SJCRH30 (cell line): ENCODE measurements around the gene PERM1. TPM values are rescaled to one million over a fixed set of nuclear protein-coding genes. Genes with fewer than 3 reads are reported as not detected.
"Not testable (repeated sequence)": the region's sequence is repeated elsewhere in the genome, so short reads cannot be mapped to it uniquely, and the experiment has no call there.

Experiments
- DNase-seq, 2 experiments: peaks; one replicate each; pipeline ENCODE4 v3.0.0-alpha.2; 2015 to 2020
- H3K27ac ChIP-seq: fragments of 250-450 bp; sonication (Bioruptor Pico); 2 replicates; pipeline ENCODE4 v1.5.1; 2020; ENCODE audit warnings: mild to moderate bottlenecking, moderate library complexity
- H3K27me3 ChIP-seq: fragments of 250-450 bp; sonication (Bioruptor Pico); 2 replicates; pipeline ENCODE4 v1.5.1; 2020; ENCODE audit warnings: mild to moderate bottlenecking, moderate library complexity
- H3K36me3 ChIP-seq: fragments of 250-450 bp; sonication (Bioruptor Pico); 2 replicates; pipeline ENCODE4 v1.5.1; 2020; ENCODE audit warnings: mild to moderate bottlenecking, moderate library complexity
- H3K4me1 ChIP-seq: fragments of 250-450 bp; sonication (Bioruptor Pico); 2 replicates; pipeline ENCODE4 v1.5.1; 2020; ENCODE audit warnings: mild to moderate bottlenecking, moderate library complexity
- H3K4me3 ChIP-seq: fragments of 250-450 bp; sonication (Bioruptor Pico); 2 replicates; pipeline ENCODE4 v1.5.1; 2020; ENCODE audit warnings: mild to moderate bottlenecking, moderate library complexity
- H3K9me3 ChIP-seq: fragments of 250-450 bp; sonication (Bioruptor Pico); replicated peaks from 2 replicates; pipeline ENCODE4 v1.5.1; 2020; ENCODE audit warnings: mild to moderate bottlenecking, moderate library complexity
- total RNA-seq: library from RNA; depleted of rRNA; stranded (reverse); fragments of >200 nt; shearing (Covaris generic); gene quantifications from 2 replicates; pipeline ENCODE4 v1.2.3, GENCODE V29; 2014

The PERM1 gene
- total RNA-seq, 1 experiment from 2014 or later: not detected

GRCh38 chr1:979744-980072 is 2.2 kb downstream of the PERM1 start:
- H3K27ac ChIP-seq: no peak overlapping the region
- 0 out of 2 replicates have a peak, but pooled peaks cover 3% of the 10 kb centered on the region for H3K9me3 ChIP-seq
- H3K4me3 ChIP-seq: no peak overlapping the region
- H3K36me3 ChIP-seq: no peaks in the 10 kb centered on the region
- peaks cover 28% of the 10 kb centered on the region for H3K27me3 ChIP-seq
- no peak for DNase-seq
- peaks cover 2% of the 10 kb centered on the region; the same call in 1 of the 2 replicates for H3K4me1 ChIP-seq

- no peak overlapping the region for H3K27ac ChIP-seq
- H3K4me3 ChIP-seq: no peak overlapping the region
- no peaks in the 10 kb centered on the region for H3K36me3 ChIP-seq
- H3K4me1 ChIP-seq: peaks cover 2% of the 10 kb centered on the region; the same call in 1 of the 2 replicates
- no peak for DNase-seq
- 0 out of 2 replicates have a peak, but pooled peaks cover 3% of the 10 kb centered on the region for H3K9me3 ChIP-seq
- peaks cover 28% of the 10 kb centered on the region for H3K27me3 ChIP-seq
These were observed 2.8 kb downstream of the PERM1 start for GRCh38 chr1:978835-979743.

GRCh38 chr1:978069-978834 is 3.6 kb downstream of the PERM1 start:
- peaks cover 21% of the 10 kb centered on the region for H3K27me3 ChIP-seq
- peaks cover 2% of the 10 kb centered on the region; the same call in 1 of the 2 replicates for H3K4me1 ChIP-seq
- DNase-seq: no peak

GRCh38 chr1:976791-977190 is 5.1 kb downstream of the PERM1 start:
- H3K4me1 ChIP-seq, H3K4me3 ChIP-seq, H3K9me3 ChIP-seq, H3K36me3 ChIP-seq, H3K27me3 ChIP-seq, H3K27ac ChIP-seq, DNase-seq: not testable (repeated sequence)

More at GRCh38 chr1:978069-978834, 3.6 kb downstream of the PERM1 start:
- Histone ChIP-seq H3K9me3 (0 out of 2 replicates have a peak, but pooled peaks cover 3% of the 10 kb centered on the region), H3K36me3 (no peaks in the 10 kb centered on the region), H3K27ac (no peak overlapping the region), H3K4me3 (no peak overlapping the region)

- DNase-seq: peak; percentile 71 to 75
- H3K4me3 ChIP-seq: peak overlapping the region; percentile 30
- H3K4me1 ChIP-seq: peaks cover 2% of the 10 kb centered on the region; the same call in 1 of the 2 replicates
- H3K9me3 ChIP-seq: 0 out of 2 replicates have a peak, but pooled peaks cover 3% of the 10 kb centered on the region
- no peak overlapping the region for H3K27ac ChIP-seq
- peaks cover 3% of the 10 kb centered on the region; the same call in 1 of the 2 replicates for H3K27me3 ChIP-seq
- no peaks in the 10 kb centered on the region for H3K36me3 ChIP-seq
These were observed 5.8 kb downstream of the PERM1 start for GRCh38 chr1:975896-976683.

GRCh38 chr1:975365-975764 is 6.5 kb downstream of the PERM1 start:
- 0 out of 2 replicates have a peak, but pooled peaks cover 3% of the 10 kb centered on the region for H3K9me3 ChIP-seq
- no peak overlapping the region for H3K27ac ChIP-seq
- H3K4me1 ChIP-seq: peaks cover 2% of the 10 kb centered on the region; the same call in 1 of the 2 replicates
- no peaks in the 10 kb centered on the region for H3K36me3 ChIP-seq
- peaks cover 3% of the 10 kb centered on the region; the same call in 1 of the 2 replicates for H3K27me3 ChIP-seq
- no peak for DNase-seq
- no peak overlapping the region for H3K4me3 ChIP-seq

- no peaks in the 10 kb centered on the region for H3K36me3 ChIP-seq
- H3K27ac ChIP-seq: no peak overlapping the region
- 0 out of 2 replicates have a peak, but pooled peaks cover 3% of the 10 kb centered on the region for H3K9me3 ChIP-seq
- H3K4me1 ChIP-seq: peaks cover 2% of the 10 kb centered on the region; the same call in 1 of the 2 replicates
- no peak overlapping the region for H3K4me3 ChIP-seq
- no peak for DNase-seq
- peaks cover 3% of the 10 kb centered on the region; the same call in 1 of the 2 replicates for H3K27me3 ChIP-seq
These were observed 7.1 kb downstream of the PERM1 start for GRCh38 chr1:974687-975328.

GRCh38 chr1:974293-974640 is 7.6 kb downstream of the PERM1 start:
- Histone ChIP-seq H3K4me3 (no peak overlapping the region), H3K27ac (no peak overlapping the region), H3K4me1 (peaks cover 2% of the 10 kb centered on the region; the same call in 1 of the 2 replicates), H3K27me3 (peaks cover 3% of the 10 kb centered on the region; the same call in 1 of the 2 replicates), H3K9me3 (0 out of 2 replicates have a peak, but pooled peaks cover 3% of the 10 kb centered on the region), H3K36me3 (no peaks in the 10 kb centered on the region)
- no peak for DNase-seq

GRCh38 chr1:973459-974292 is 8.2 kb downstream of the PERM1 start:
- Histone ChIP-seq H3K27ac (no peak overlapping the region), H3K4me3 (no peak overlapping the region), H3K27me3 (peaks cover 3% of the 10 kb centered on the region; the same call in 1 of the 2 replicates), H3K9me3 (0 out of 2 replicates have a peak, but pooled peaks cover 3% of the 10 kb centered on the region), H3K4me1 (peaks cover 2% of the 10 kb centered on the region; the same call in 1 of the 2 replicates), H3K36me3 (no peaks in the 10 kb centered on the region)
- no peak for DNase-seq

GRCh38 chr1:972726-973458 is 9.0 kb downstream of the PERM1 start:
- Histone ChIP-seq H3K36me3 (no peaks in the 10 kb centered on the region), H3K4me3 (no peak overlapping the region), H3K27ac (no peak overlapping the region), H3K9me3 (no peaks in the 10 kb centered on the region), H3K4me1 (peaks cover 2% of the 10 kb centered on the region; the same call in 1 of the 2 replicates), H3K27me3 (peaks cover 3% of the 10 kb centered on the region; the same call in 1 of the 2 replicates)
- DNase-seq: no peak

GRCh38 chr1:971751-972506 is 10.0 kb downstream of the PERM1 start:
- Histone ChIP-seq H3K4me3 (no peak overlapping the region), H3K27me3 (peaks cover 3% of the 10 kb centered on the region; the same call in 1 of the 2 replicates), H3K36me3 (no peaks in the 10 kb centered on the region), H3K4me1 (peaks cover 2% of the 10 kb centered on the region; the same call in 1 of the 2 replicates), H3K9me3 (no peaks in the 10 kb centered on the region), H3K27ac (no peak overlapping the region)
- DNase-seq: no peak
